Hematopoietic multipotent progenitor cell treated with erythropoietin and hydrocortisone succinate and interleukin-3 and kit ligand, for 17 days (in vitro differentiated cells): ENCODE results near the gene DYNLRB1.
"Not testable (repeated sequence)": the region's sequence is repeated elsewhere in the genome, so short reads cannot be mapped to it uniquely, and the experiment has no call there.

Source experiments
- DNase-seq: peaks from one replicate; pipeline ENCODE4 v3.0.0-alpha.2; 2015; ENCODE audit warnings: low spot score

The DYNLRB1 gene

DNA sequence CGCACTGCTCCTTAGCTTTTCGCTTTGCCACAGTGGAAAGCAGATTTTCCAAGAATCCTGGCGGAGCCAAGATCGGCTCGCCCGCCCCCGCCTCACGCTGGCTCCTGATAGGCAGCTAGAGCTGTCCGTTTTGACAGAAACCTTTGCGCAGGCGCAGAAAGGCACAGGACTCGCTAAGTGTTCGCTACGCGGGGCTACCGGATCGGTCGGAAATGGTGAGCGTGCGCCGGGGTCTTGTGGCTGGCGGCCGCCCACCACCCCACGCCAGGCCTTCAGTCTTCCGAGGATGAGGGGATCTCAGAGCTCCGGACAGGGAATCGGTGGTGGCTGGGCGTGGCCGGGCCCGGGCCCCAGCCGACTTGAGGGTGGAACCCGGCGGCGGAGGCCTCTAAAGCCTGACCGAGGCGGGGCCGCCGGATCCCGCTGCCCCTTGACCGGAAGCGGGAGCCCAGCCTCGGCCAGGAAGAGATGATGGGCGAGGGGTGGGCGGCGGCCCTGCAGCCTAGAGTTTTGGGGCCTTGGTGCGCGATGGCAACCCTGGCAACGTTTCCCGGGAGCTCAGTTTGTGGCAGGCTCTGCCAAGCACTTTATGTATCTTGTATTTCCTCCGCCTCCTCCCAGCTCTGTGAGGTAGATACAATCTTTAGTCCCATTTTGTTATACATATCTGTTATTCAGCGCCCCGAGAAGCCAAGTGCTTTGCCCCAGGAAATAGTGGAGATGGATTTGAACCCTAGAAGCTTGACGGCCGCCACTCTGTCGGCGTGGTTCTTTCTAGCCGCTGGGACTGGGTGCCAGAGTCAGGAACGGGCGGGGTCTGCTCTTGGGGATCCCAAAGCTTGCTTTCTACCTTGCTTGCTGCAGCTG, at the start of gene DYNLRB1:
Gene DYNLRB1, plus strand, starts transcription at position 176 of the 867 bp plus-strand sequence. Its CDS starts 37 bp downstream, at position 213.
- DNase-seq, result peak; percentile 97

DNA sequence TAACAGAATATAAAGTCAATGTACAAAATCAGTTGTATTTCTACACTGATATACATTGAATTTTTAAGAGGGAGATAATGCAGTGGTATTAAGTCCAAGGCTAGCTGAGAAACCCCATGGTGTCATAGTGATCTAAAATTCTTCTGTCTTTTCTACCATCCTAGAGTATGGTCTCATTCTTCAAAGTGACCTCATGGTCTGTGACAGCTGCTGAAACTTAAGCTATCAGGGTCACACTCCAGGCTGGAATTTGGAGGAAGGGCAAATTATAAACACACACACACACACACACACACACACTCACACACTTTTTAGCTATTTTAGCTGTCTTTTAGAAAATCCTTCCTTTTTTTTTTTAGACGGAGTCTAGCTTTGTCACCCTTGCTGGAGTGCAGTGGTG, 47.3 kb upstream of the DYNLRB1 start:
- no peak for DNase-seq

DNA sequence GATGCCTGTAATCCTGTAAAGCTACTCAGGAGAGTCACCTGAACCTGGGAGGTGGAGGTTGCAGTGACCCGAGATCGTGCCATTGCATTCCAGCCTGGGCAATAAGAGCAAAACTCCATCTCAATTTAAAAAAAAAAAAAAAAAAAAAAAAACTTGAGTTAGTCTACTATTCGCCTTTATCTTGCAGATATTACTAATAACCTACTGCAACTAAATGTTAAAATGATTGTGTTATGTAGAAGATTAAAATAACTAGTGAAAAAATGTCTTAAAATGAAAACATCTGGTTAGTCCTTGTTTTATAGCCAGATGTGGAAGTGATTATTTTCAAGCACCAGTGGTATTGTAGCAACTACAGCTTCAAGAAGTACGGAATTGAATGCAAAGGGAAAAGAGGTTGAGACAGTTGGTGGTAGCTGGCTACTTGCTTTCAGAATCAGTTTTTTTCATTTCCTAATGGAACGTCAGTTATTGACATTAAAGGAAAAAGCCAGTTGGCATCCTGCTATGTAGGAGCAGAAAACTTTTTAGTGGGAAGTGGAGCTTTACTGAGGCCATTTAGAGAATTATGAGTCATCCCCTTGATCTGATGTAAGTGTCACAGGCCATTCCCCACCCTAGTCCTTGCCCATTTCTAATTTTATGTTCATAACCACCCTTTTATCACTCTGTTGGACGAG, 43.8 kb upstream of the DYNLRB1 start:
- peak; percentile 23 for DNase-seq

DNA sequence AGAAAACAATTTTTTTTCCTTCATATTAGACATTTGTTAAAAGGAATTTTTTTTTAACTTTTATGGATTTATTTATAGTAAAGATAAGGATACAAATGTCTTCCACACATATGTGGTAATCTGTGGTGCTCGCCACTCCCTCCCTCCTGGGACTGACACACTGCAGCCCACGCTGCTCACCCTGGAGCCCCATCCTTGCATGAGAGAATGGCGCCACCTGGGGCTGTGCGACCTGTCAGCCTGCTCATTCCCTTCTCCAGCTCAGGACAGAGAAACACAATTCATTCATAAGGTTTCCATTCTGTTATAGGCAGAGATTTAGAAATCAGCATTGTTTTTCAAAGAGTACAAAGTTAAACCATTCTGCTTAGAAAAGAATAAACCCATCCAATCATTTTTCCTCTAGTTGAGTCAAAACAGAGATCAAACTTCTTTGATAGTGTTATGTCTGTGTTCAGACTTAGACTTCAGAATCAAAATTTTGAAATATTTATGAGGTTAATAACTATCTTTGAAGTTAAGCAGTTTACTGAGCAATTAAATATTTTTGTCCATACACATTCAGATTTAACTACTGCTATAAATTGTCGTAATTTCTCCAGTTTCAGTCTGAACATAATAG, 42.8 kb upstream of the DYNLRB1 start:
- DNase-seq, result peak; percentile 46

DNA sequence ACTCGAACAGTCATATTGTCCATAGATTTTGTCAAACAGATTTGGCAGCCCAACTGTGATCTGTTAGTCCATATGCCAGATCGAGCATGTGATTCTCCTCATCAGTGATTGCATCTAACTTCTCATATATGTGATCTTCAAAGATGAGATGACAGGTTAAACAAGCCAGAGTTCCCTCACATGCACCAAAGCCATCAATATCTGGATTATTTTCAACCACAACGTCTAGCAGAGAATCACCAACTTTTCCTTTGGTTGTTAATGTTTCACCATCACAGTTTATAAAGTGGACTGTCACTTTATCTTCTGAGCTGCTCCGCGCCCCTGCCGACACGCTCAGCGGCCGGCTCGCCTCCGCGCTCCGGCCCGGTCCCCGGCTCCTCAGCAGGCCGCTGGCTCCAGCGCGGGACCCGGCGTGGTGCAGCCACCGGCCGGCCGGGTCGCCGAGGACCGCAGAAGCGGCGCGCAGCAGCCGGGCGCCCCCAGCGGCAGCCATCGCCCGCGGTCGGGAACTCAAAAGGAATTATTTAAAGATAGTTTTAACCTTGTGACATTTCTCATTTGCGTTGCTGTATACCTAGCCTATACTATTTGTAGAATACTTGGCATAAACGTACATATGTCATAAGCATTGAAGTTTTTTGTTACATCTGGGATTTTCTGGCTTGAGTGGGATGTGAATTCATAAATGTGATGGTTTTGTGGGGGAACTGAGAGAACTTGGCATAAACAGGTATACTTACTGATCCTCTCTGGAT, 40.1 kb upstream of the DYNLRB1 start:
- peak; percentile 19 for DNase-seq

DNA sequence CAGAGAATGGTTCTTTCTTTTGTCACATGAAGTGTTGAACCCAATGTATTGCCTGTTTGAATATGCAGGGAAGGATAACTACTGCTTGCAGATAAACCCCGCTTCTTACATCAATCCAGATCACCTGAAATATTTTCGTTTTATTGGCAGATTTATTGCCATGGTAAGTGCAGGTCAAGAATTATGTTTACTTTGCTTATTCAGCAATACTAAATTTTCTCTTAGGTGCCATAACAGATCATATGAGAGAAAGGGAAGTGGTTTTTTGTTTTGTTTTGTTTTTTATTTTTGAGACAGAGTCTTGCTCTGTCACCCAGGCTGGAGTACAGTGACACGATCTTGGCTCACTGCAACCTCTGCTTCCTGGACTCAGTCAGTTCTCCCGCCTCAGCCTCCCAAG, 36.6 kb upstream of the DYNLRB1 start:
- DNase-seq, result no peak

DNA sequence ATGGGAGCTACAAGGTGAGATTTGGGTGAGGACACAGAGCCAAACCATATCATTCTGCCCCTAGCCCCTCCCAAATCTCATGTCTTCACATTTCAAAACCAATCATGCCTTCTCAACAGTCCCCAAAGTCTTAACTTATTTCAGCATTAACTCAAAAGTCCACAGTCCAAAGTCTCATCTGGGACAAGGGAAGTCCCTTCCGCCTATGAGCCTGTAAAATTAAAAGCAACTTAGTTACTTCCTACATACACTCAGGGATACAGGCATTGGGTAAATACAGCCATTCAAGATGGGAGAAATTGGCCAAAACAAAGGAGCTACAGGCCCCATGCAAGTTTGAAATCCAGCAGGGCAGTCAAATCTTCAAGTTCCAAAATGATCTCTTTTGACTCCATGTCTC, 34.1 kb upstream of the DYNLRB1 start:
- not testable (repeated sequence) for DNase-seq

DNA sequence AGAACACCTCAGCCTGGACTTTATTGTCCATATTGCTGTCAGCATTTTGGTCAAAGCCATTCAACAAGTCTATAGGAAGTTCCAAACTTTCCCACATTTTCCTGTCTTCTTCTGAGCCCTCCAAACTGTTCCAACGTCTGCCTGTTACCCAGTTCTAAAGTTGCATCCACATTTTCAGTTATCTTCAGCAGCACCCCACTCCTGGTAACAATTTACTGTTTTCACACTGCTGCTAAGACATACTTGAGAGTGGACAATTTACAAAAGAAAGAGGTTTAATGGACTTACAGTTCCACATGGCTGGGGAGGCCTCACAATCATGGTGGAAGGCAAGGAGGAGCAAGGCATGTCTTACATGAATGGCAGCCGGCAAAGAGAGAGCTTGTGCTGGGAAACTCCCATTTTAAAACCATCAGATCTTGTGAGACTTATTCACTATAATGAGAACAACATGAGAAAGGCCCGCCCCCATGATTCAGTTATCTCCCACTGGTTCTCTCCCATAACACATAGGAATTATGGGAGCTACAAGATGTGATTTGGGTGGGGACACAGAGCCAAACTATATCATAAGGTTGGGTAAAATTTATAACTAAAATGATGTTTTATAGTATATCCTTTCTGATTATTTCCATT, 32.5 kb upstream of the DYNLRB1 start:
- DNase-seq, result not testable (repeated sequence)

DNA sequence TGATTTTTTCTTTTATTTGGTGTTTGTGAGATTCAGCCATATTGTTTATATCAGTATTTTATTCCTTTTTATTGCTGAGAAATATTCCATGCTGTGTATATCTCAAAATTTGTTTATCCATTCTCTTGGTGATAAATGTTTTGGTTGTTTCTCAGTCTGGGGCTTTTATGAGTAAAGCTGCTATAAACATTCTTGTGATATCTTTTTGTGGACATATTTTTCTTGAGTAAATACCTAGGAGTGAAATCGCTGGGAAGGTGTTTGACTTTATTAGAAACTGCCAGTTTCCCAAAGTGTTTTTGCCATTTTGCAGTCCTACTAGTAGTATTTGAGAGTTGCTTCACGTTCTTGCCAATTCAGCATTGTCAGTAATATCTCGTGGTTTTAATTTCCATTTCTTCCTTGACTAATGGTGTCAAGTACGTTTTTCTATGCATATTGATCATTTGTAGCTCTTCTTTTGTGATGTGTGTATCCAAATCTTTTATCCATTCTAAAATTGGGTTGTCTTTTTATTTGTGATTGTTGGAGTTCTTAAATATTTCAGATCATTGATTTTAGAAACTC, 31.1 kb upstream of the DYNLRB1 start:
- DNase-seq, result no peak

DNA sequence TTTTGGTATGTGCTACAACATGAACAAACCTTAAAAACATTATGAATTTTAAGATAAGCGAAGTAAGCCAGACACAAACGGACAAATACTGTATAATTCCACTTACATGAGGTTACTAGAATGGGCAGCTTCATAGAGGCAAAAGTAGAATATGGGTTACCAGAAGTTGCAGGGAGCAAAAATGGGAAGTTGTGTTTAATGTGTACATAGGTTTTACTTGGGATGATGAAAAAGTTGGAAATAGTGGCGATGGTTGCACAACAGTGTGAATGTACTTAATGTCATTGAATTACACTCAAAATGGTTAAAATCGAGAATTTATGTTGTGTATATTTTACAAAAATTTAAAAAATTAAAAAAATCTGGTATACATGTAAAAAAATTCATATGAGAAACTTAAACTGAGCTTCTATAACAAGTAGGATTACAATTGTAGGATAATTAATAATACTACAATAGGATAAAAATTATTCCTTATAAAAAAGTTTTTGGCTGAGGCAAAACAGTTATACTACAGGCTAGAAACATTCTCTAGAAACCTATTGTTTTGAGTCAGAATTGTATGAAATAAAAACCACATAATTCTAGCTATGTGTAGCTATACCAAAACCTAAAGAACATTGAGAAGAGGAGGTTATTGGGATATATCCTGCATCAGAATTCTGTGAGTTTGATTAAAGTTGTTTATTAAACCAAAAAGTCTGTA, 24.8 kb upstream of the DYNLRB1 start:
- DNase-seq, result no peak

DNA sequence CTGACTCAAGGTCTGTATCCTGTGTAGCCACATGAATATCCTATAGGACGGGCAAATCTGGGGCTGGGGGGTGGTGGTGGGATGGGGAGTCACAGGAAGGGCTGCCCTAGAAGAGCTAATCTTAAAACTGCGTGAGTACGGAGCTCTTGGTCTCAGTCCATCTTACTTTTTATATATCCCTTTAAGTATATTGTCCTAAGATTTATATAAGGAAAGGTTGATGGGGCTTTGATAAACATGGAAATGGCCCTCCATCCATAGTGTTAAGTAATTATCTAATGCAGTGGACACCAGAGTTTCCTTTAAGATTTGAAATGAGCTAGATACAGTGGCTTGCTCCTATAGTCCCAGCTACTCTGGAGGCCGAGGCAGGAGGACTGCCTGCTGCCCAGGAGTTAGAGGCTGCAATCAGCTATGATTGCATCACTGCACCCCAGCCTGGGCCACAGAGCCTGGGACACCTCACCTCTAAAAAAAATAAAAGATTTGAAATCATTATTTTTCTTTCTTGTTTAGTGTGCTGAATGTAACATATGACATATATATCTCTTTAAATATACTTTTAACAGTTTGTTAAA, 24.2 kb upstream of the DYNLRB1 start:
- no peak for DNase-seq

DNA sequence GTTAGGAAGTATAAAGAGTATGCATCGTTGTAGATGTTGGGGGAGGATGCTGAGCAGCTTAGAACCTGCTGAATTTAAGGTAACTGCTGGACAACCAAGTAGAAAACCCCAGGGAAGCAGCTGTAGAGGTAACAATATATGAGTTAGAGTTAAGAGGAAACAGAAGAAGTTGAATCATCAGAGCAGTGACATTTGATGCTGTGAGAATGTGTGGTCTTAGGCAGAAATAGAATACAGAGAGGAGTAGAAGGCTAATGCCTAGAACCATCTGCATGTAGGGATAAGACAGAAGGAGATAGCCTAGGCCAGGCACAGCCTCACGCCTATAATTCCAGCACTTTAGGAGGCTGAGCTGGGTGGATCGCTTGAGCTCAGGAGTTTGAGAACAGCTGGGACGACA, 22.6 kb upstream of the DYNLRB1 start:
- no peak for DNase-seq

DNA sequence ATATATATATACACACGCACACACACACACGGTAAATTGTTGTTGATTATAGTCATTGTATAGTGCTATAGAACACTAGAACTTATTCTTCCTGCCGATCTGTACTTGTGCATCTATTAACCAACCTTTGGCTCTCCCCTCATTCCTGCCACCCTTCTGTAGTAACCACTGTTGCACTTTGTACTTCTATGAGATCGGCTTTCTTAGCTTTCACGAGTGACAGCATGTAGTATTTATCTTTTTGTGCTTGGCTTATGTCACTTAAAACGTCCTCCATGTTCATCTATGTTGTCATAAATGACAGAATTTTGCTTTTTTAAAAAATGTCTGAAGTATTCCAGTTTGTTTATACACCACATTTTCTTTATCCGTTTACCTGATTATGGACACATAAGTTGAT, 20.9 kb upstream of the DYNLRB1 start:
- DNase-seq, result no peak

DNA sequence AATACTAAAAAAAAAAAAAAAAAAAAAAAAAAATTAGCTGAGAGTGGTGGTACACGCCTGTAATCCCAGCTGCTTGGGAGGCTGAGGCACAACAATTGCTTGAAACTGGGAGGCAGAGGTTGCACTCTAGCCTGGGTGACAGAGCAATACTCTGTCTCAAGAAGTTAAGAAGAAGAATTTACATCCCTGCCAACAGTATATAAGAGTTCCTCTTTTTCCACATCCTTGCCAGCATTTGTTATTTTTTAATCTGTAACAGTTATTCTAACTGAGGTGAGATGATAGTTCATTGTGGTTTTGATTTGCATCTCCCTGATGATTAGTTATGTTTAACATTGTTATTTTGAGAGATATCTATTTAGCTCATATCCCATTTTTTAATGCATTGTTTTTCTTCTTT, 20.3 kb upstream of the DYNLRB1 start:
- DNase-seq, result no peak

DNA sequence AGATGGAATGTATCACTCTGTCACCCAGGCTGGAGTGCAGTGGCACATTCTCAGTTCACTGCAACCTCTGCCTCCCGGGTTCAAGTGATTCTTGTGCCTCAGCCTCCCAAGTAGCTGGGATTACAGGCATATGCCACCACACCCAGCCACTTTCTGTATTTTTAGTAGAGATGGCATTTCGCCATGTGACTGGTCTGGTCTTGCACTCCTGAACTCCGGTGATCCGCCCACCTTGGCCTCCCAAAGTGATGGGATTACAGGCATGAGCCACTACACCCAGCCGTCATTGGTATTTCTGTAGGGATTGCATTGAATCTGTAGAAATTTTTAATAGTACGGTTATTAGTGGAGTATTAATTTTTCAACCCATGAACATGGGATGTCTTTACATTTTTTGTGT, 18.6 kb upstream of the DYNLRB1 start:
- not testable (repeated sequence) for DNase-seq

DNA sequence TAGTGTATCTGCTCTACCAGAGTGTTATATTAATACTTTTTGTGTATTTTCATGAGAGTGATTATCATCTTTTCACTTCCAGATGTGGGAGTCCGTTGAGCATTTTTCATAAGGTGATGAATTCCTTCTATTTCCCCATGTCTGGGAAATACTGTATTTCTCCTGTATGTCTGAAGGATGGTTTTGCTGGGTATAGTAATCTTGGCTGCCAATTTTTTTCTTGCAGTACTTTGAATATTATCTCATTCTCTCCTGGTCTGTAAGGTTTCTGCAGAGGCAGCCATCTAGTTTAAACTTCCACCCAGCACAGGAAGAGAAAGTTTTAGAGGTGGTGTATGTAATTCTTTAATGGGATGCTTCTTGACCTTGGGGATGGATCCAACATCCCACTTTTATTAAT, 15.4 kb upstream of the DYNLRB1 start:
- DNase-seq, result no peak

DNA sequence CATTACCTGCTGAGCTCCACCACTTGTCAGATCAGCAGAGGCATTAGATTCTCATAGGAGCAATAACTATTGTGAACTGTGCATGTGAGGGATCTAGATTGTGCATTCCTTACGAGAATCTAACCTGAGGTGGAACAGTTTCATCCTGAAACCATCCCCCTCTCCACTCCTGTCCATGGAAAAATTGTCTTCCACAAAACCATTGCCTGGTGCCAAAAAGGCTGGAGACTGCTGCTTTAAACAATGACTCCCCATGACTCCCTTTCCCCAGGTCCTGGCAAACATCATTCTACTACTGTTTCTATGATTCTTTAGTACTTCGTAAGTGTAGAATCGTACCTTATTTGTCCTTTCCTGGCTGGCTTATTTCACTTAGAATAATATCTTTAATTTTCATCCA, 9.7 kb upstream of the DYNLRB1 start:
- DNase-seq, result no peak

DNA sequence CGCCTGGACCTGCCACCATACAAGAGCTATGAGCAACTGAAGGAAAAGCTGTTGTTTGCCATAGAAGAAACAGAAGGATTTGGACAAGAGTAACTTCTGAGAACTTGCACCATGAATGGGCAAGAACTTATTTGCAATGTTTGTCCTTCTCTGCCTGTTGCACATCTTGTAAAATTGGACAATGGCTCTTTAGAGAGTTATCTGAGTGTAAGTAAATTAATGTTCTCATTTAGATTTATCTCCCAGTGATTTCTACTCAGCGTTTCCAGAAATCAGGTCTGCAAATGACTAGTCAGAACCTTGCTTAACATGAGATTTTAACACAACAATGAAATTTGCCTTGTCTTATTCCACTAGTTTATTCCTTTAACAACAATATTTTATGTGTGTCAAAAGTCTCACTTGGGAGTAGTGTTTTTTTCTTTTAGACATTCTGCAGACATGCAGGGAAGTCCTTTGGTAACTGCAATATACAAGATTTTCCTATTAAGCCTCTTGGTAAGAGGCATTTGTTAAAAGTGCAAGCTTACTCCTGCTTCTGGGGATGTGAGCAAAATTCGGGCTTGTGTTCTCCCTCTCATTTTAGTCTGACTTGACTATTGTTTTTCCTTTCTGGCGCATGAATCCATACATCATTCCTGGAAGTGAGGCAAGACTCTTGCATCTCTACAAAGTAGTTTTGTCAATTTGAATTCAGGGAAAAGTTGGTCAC, 8.4 kb upstream of the DYNLRB1 start:
- no peak for DNase-seq

DNA sequence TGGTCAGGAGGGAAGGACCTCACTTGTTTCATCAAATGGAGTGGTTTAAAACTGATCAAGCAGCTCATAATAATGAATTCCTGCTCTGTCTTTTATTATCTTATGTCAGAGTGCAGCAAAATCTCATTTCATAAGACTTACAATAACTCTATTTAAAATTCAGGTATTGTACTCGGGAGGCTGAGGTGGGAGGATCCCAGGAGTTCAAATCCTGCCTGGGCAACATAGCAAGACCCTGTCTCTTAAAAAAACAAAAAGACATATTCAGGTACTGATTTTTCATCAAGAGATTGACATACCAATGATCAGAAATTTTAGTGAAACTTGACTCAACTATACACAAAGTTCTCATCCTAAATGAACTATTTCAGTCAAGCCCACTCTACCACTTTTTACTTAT, 5.6 kb upstream of the DYNLRB1 start:
- no peak for DNase-seq

DNA sequence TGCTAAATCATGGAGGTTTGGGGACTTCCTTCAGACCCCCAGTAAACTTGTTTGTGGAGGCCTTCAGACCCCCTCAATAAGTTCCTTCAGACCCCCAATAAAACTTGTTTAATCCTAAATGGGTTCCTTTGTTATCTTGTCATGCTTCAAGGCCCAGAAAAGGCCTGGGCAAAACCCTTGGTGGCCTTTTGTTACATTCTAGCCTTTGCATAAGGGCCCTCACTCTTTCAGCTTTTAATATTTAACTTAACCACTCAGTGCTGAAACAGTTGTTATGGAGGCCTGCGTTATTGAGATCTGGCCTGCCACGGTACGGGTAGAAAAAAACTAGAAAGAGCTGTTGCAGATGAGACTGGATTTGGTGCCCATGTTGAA, 4.3 kb upstream of the DYNLRB1 start:
- DNase-seq, result no peak
